ENCODE measurements around the gene CD44. TPM values are rescaled to one million over a fixed set of nuclear protein-coding genes. Genes with fewer than 3 reads are reported as not detected.

CD44 gene
- total and polyA plus RNA-seq, 10 of the 15 experiments (the other 5 are each of a cell fraction or from before 2014, with no cell fraction given): 57.1 to 293 (median 120) TPM

- ChIA-PET SMC1A (ENCODE audit: uncharacterized antibody, unreplicated experiment) (interaction anchor here (0.9 to 2.7 kb wide), 17 partner anchors 8 to 243 kb away, joined by 3 to 54 read pairs (median 6); no protein-coding TSS in a partner anchor), CTCF (interaction anchor here (1.2 to 10.3 kb wide), 5 partner anchors 9 to 148 kb away, joined by 3 to 111 read pairs (median 8); no protein-coding TSS in a partner anchor), POLR2A (interaction anchor here (1.5 to 2.5 kb wide), 2 partner anchors 17 to 51 kb away, joined by 4 to 22 read pairs; no protein-coding TSS in a partner anchor), RAD21 (ENCODE audit: unreplicated experiment) (interaction anchor here (1.0 to 2.5 kb wide), 10 partner anchors 16 to 158 kb away, joined by 3 to 38 read pairs (median 6); no protein-coding TSS in a partner anchor)
- FAIRE-seq (no peak), DNase-seq (ENCODE audit: low read depth, low spot score) (no peak), ATAC-seq (no peak)
- peaks cover 0 to 7% of the 10 kb centered on the region in 2 experiments; a peak in 2 of 4 replicates for H3K36me3 ChIP-seq (ENCODE audit: control insufficient read depth in 2 of 2, insufficient read depth in 2 of 2, low read length in 1 of 2)
- no peak overlapping the region for H2AFZ ChIP-seq (ENCODE audit: control insufficient read depth, low read depth, low read length)
- no peak overlapping the region for H3K9ac ChIP-seq (ENCODE audit: control insufficient read depth, insufficient read depth, low read length)
- WGBS (ENCODE audit: insufficient coverage, insufficient replicate concordance, low lambda C conversion rate, missing lambda C conversion rate): 25% methylated on average over 1 of the region's 1 CpG
- H3K27ac ChIP-seq (ENCODE audit: control insufficient read depth, insufficient read depth): no peak overlapping the region
- H3K79me2 ChIP-seq (ENCODE audit: control insufficient read depth, insufficient read depth, low read length): peaks cover 62% of the 10 kb centered on the region
- in situ Hi-C loops (cut with MboI) (no loop called here), intact Hi-C loops (cut with micrococcal nuclease; ENCODE audit: unreplicated experiment) (loop anchor here (5.0 kb wide), 1 partner anchor 90 kb away; no protein-coding TSS in a partner anchor)
- peaks cover 50% of the 10 kb centered on the region for H3K4me1 ChIP-seq (ENCODE audit: control insufficient read depth, insufficient read depth, low read length)
- no TSS peak for BruUV-seq (replicated peaks)
- H3K4me3 ChIP-seq: no peak overlapping the region
- no peak overlapping the region for H3K4me2 ChIP-seq (ENCODE audit: control insufficient read depth, insufficient read depth)
- H4K20me1 ChIP-seq (ENCODE audit: control insufficient read depth, insufficient read depth): no peaks in the 10 kb centered on the region; the same call in 1 of the 2 replicates
- H3K27me3 ChIP-seq (replicated peaks in 1 of 2; ENCODE audit: control insufficient read depth in 2 of 2, insufficient read depth in 2 of 2, low read length in 1 of 2): no peaks in the 10 kb centered on the region
- no peaks in the 10 kb centered on the region; the same call in 1 of the 3 replicates for H3K9me3 ChIP-seq (replicated peaks; ENCODE audit: control insufficient read depth, insufficient read depth, low read length)
- TF ChIP-seq SREBF2 (IDR thresholded peaks at IDR 0.05; ENCODE audit: low read length) (no peak), MAX (IDR thresholded peaks at IDR 0.05; ENCODE audit: low read depth, low read length) (no peak), PRDM15 (CRISPR knock-in tag; IDR thresholded peaks at IDR 0.05) (no peak), TCF3 (IDR thresholded peaks at IDR 0.05; ENCODE audit: borderline replicate concordance, insufficient read depth, low read depth, low read length) (no peak), ZSCAN29 (IDR thresholded peaks at IDR 0.05) (no peak), NRF1 (conservative IDR thresholded peaks at IDR 0.05; ENCODE audit: low read depth, low read length) (no peak), ZBTB11 (CRISPR knock-in tag; IDR thresholded peaks at IDR 0.05) (no peak), KDM1A (IDR thresholded peaks at IDR 0.05; ENCODE audit: borderline replicate concordance) (no peak), HDAC2 (IDR thresholded peaks at IDR 0.05) (no peak), ASH2L (IDR thresholded peaks at IDR 0.05; ENCODE audit: borderline replicate concordance, low read depth) (no peak), ZBTB4 (CRISPR knock-in tag; IDR thresholded peaks at IDR 0.05) (no peak)
Observed at GRCh38 chr11:35147235-35147634, 8.3 kb downstream of the CD44 start.

Measured in GM12878 (cell line).